IPS-18c (cell line): ENCODE results near the gene PTPN22.

Source experiments
- H3K4me3 ChIP-seq: 2 replicates; pipeline ENCODE4 v1.7.0; 2013; ENCODE audit warnings: low read depth, mild to moderate bottlenecking, low read length, moderate library complexity; ENCODE audit not compliant: insufficient read depth
- H3K9me3 ChIP-seq: one replicate; pipeline ENCODE4 v1.6.1; 2013; ENCODE audit warnings: mild to moderate bottlenecking, low read length, moderate library complexity; ENCODE audit not compliant: control insufficient read depth, insufficient read depth

Gene PTPN22

DNA sequence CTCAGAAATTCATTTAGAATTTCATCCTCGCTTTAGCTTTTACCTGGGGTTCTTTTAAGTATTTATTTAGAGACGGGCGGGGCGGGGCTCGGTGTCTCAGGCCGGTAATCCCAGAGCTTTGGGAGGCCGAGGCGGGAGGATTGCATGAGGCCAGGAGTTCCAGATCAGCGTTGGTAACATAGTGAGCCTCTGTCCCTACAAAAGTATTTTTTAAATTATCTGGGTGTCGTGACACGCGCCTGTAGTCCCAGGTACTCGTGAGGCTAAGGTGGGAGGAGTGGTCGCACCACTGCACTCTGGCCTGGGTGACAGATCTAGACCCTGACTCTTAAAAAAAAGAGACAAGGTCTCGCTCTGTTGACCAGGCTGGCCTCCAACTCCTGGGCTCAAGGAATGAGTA lies 58.3 kb downstream of the PTPN22 start:
- H3K9me3 ChIP-seq: no peaks in the 10 kb centered on the region
- no peak overlapping the region for H3K4me3 ChIP-seq

- Histone ChIP-seq H3K9me3 (no peaks in the 10 kb centered on the region), H3K4me3 (peak overlapping the region; percentile 38; the same call in 1 of the 2 replicates)
Measured at GRCh38 chr1:113812661-113813135, 58.8 kb downstream of the PTPN22 start.

DNA sequence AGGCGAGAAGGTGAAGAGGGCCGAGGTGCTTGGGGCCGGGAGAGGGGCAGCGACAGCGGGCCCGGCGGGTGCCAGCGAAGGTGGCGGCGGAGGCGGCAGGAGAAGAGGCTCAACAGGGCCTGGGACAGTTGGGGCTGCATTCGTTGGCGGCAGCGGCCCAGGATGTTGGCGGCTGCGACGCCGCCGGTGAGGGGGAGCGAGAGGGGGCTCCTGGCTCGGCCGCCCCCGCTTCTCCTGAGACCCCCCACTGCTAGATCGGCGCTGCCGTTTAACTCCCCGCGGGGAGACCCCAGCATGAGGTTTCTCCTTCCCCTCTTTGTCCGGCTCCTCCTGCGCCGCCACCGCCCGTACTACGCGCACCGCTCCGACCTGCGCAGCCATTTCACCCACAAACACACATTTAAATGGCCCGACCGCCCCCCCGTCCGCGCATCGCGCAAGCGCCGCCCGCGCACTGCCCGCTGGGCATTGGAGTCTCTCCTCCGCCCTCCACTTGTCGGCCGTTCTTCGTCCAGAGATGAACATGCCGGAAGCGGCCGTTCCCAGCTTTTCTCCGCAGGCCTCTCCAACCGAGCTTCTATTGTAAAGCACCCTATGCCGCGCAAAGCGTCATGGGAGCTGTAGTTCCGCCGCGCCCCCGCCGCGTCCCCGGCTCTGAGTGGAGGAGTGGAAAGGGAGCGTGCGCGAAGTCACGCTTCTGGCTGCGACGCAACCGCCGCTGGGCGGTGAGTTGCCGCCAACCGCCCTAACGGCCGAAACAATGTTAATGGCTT lies 59.4 kb downstream of the PTPN22 start, which contains the start of gene RSBN1:
Gene RSBN1 (minus strand): TSS at position 589 of the 773 bp plus-strand sequence. CDS start 64 bp downstream, at position 525.
- Histone ChIP-seq H3K4me3 (peak within 1 kb of the TSS; percentile 96), H3K9me3 (no peaks in the 10 kb centered on the region)

- H3K9me3 ChIP-seq: no peaks in the 10 kb centered on the region
- H3K4me3 ChIP-seq: peak overlapping the region; percentile 96
Measured at GRCh38 chr1:113811156-113811887, 60.2 kb downstream of the PTPN22 start.

DNA sequence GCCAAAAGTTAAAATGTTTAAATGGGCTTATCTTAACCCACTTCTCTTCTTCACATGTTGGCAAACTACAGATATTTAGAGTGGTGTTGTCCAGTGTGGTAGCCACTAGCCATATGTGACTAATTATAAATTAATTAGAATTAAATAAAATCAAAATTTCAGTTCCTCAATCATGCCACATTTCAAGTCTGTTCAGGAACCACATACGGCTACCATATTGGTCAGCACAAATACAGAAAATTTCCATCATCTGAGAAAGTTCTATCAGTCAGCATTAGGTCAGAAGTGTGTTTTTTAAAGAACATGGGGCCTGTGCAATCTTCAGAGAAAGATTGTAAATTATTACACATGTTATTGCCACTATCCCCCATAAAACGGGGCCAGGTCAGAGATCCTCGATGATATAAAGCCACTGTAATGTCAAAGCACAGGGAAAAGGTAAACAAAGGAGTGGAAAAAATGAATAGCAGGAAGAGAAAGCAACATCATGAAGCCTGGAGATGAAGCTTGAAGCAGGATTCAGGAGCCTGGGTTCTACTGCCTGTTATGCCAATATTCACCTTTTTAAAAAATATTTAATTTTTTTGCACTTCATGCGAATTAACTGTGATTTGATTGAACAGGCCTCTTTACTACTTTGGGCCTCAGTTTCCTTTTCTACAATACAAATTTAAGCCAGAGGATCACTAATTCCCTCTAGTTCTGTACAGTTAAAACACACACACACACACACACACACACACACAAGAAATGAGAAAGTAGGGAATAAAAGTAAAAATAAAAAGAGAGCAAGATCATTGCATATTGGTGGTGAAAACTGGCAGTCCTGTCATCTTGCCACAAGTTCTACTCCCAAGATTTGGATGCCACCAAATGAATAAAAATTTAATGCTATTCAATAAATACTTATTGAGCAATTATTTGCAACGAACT lies 61.6 kb downstream of the PTPN22 start:
- Histone ChIP-seq H3K9me3 (no peaks in the 10 kb centered on the region), H3K4me3 (no peak overlapping the region)

- no peaks in the 10 kb centered on the region for H3K9me3 ChIP-seq
- H3K4me3 ChIP-seq: no peak overlapping the region
Measured at GRCh38 chr1:113808450-113809195, 62.9 kb downstream of the PTPN22 start.

DNA sequence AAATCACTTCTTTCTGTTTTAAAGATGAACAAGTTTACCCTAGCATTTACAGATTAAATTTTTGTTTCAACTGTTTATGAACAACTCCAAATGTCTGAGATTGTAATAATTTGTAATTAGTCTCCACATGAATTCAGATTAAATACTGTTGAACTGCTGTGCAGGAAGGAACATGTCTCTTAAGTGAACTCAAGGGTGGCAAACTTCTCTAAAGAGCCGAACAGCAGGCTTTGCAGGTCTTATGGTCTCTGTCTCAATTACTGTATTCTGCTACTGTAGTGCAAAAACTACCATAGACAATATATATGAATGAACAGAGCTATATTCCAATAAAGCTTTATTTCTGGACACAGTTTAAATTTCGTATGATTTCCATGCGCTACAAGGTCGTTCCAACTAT lies 65.9 kb downstream of the PTPN22 start:
- Histone ChIP-seq H3K4me3 (no peak overlapping the region), H3K9me3 (no peaks in the 10 kb centered on the region)

DNA sequence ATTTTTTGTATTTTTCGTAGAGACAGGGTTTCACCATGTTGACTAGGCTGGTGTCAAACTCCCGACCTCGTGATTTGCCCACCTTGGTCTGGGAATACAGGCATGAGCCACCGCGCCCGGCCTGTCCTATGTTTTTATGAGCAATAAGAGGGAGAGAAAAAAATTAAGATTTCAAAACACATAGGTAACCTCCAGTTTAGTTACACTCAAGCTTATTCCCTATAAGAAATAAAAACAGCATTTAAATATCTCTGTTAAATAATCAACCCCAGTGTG lies 66.3 kb downstream of the PTPN22 start:
- Histone ChIP-seq H3K4me3 (no peak overlapping the region), H3K9me3 (no peaks in the 10 kb centered on the region)

DNA sequence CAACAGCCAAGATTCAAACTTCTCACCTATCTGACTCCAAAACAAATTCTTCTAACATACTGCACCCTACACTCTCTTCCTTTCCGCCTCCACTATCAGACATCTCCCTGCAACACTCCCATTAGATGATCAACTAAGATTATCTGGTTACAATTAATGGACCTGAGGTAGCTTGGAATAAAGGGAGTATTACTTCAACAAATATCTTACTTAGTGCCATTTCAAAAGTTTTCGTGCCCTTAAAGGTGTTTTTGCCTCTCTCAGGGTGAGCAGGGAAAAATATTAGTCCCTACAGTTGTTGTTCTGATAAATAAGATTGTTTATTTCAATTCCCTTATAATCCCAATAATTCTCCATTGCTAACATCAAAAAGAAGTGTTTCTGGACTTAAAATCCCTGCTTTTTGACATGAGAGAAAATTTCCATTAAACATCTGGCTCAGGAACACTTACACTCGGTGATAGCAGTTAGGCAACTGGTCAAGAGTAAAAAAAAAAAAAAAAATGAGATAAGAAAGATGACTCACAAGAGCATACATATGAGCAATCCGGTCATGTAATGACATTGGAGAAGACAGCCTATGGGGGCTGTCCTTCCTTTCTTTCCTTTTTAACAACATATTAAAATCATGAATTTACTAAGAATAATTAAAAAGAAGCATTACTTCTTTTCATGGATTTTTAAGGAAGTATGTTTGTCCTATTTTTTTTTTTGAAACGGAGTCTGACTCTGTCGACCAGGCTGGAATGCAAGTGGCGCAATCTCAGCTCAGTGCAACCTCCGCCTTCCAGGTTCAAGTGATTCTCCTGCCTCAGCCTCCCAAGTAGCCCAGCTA lies 66.9 kb downstream of the PTPN22 start:
- Histone ChIP-seq H3K4me3 (no peak overlapping the region), H3K9me3 (no peaks in the 10 kb centered on the region)

DNA sequence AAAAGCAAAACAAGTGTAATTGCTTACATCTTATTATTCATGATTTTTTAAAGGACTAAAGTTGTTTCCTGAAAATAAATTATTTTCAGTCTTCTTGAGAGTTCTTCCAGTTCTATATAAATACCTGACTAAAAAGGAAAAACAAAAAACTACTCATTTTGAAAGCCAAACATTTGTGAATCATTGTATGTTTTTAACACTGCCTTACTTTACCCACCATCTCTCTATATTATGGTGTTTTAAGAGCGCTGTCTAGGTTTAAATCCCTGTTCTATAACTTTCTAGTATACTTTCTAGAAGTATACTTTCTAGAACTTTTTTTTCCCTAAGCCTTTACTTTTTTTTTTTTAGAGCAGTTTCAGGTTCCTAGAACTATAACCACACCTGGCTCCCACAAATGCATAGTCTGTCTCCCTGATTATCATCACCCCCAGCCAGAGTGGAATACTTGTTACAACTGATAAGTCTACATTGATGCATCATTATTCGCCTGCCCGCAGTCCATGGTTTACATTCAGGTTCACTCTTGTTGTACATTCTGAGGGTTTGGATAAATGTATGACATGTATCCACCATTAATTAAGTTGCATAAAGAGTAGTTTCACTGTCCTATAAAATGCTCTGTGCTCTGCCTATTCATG lies 69.0 kb downstream of the PTPN22 start:
- Histone ChIP-seq H3K4me3 (no peak overlapping the region), H3K9me3 (no peaks in the 10 kb centered on the region)

- H3K9me3 ChIP-seq: no peaks in the 10 kb centered on the region
- H3K4me3 ChIP-seq: no peak overlapping the region
Measured at GRCh38 chr1:113800487-113800886, 71.0 kb downstream of the PTPN22 start.

DNA sequence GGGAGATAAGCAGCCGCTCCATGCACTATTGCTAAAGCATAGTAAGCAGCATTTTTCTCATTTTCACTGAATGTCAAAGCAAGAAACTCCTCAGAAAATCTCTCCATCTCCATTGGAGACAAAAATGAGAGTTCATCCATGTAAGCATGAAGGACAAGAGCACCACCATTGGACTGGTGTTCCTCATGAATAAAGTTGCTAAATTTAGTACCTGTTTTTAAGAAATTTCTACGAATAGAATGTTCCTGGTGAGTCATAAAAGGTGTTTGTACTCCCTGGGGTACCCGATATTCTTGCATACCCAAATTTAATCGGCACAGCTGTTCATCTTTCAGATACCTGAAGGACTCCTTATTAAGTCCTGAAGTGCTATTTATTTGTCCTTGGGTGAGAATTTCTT lies 74.0 kb downstream of the PTPN22 start:
- Histone ChIP-seq H3K9me3 (no peaks in the 10 kb centered on the region), H3K4me3 (no peak overlapping the region)

- Histone ChIP-seq H3K9me3 (no peaks in the 10 kb centered on the region), H3K4me3 (no peak overlapping the region)
Measured at GRCh38 chr1:113793878-113794834, 77.4 kb downstream of the PTPN22 start.

DNA sequence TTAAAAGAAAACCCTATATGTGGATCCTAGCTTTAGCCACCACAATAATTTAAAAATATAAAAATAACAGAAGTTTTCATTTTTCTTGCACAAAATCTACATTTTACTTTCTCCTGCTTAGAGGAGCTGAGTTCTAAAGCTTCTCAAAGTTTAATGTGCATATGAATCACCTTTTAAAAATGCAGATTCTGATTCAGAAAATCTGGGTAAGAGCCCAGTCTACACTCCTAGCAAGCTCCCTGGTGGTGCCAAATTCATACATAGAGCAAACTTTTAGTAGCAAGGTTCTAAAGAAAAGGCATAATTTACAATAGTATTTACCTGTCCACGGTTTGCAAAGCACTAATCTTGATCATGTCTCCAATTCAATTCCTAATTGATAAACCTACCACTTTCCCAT lies 78.5 kb downstream of the PTPN22 start:
- no peaks in the 10 kb centered on the region for H3K9me3 ChIP-seq
- no peak overlapping the region for H3K4me3 ChIP-seq

GRCh38 chr1:113792471-113792870 lies 79.0 kb downstream of the PTPN22 start:
- no peaks in the 10 kb centered on the region for H3K9me3 ChIP-seq
- H3K4me3 ChIP-seq: no peak overlapping the region
